H9 (cell line): ENCODE results near the gene PMM2. TPM values are rescaled to one million over a fixed set of nuclear protein-coding genes. Genes with fewer than 3 reads are reported as not detected.
A peak's percentile ranks its signal among the peaks of the same experiment; 100 is the strongest.

ENCODE experiments used
- DNase-seq: peaks from one replicate; pipeline ENCODE4 v3.0.0-alpha.2; 2017
- H2AFZ ChIP-seq: one replicate; pipeline ENCODE4 v1.6.1; 2013; ENCODE audit warnings: mild to moderate bottlenecking, low read length, control low read depth, moderate library complexity
- H2AK5ac ChIP-seq: 2 replicates; pipeline ENCODE4 v1.6.1; 2013; ENCODE audit warnings: low read length, control low read depth, mixed read lengths; ENCODE audit not compliant: insufficient read length
- H2BK120ac ChIP-seq: one replicate; pipeline ENCODE4 v1.6.1; 2013; ENCODE audit warnings: low read depth, mild to moderate bottlenecking, low read length, control low read depth, inconsistent platforms; ENCODE audit not compliant: poor library complexity, severe bottlenecking
- H2BK12ac ChIP-seq: 2 replicates; pipeline ENCODE4 v1.6.1; 2013; ENCODE audit warnings: low read length, control low read depth, mixed read lengths, low read depth; ENCODE audit not compliant: insufficient read length
- H2BK15ac ChIP-seq: 2 replicates; pipeline ENCODE4 v1.6.1; 2013; ENCODE audit warnings: low read depth, low read length, control low read depth
- H2BK20ac ChIP-seq: one replicate; pipeline ENCODE4 v1.6.1; 2013; ENCODE audit warnings: low read depth, mild to moderate bottlenecking, low read length, control low read depth, inconsistent platforms; ENCODE audit not compliant: poor library complexity, severe bottlenecking
- H2BK5ac ChIP-seq: 2 replicates; pipeline ENCODE4 v1.6.1; 2013; ENCODE audit warnings: low read length, control low read depth, mixed read lengths; ENCODE audit not compliant: insufficient read length
- H3K14ac ChIP-seq: 2 replicates; pipeline ENCODE4 v1.6.1; 2013; ENCODE audit warnings: low read length, control low read depth; ENCODE audit not compliant: insufficient read depth
- H3K18ac ChIP-seq: 2 replicates; pipeline ENCODE4 v1.6.1; 2013; ENCODE audit warnings: low read depth, mild to moderate bottlenecking, mixed read lengths, low read length, control low read depth; ENCODE audit not compliant: insufficient read length
- H3K23ac ChIP-seq: 2 replicates; pipeline ENCODE4 v1.6.1; 2013; ENCODE audit warnings: low read length, control low read depth, mixed read lengths, low read depth; ENCODE audit not compliant: insufficient read length
- H3K23me2 ChIP-seq: 2 replicates; pipeline ENCODE4 v1.6.1; 2013; ENCODE audit warnings: low read depth, mild to moderate bottlenecking, mixed read lengths, low read length, control low read depth; ENCODE audit not compliant: insufficient read length, poor library complexity, severe bottlenecking
- H3K27ac ChIP-seq: 2 replicates; pipeline ENCODE4 v1.5.1; 2013; ENCODE audit warnings: low read length, control low read depth, mixed read lengths, low read depth; ENCODE audit not compliant: insufficient read length
- H3K27me3 ChIP-seq: 2 replicates; pipeline ENCODE4 v1.6.1; 2013; ENCODE audit warnings: low read length, control low read depth, inconsistent platforms; ENCODE audit not compliant: insufficient read depth
- H3K4ac ChIP-seq: 2 replicates; pipeline ENCODE4 v1.6.1; 2013; ENCODE audit warnings: low read depth, mild to moderate bottlenecking, control low read depth, inconsistent platforms, low read length, moderate library complexity
- H3K4me1 ChIP-seq: 2 replicates; pipeline ENCODE4 v1.6.1; 2013; ENCODE audit warnings: low read length, control low read depth, inconsistent platforms; ENCODE audit not compliant: insufficient read depth
- H3K4me2 ChIP-seq: 2 replicates; pipeline ENCODE4 v1.6.1; 2013; ENCODE audit warnings: low read length, control low read depth, mixed read lengths; ENCODE audit not compliant: insufficient read length, insufficient read depth
- H3K56ac ChIP-seq: 2 replicates; pipeline ENCODE4 v1.6.1; 2013; ENCODE audit warnings: low read depth, mild to moderate bottlenecking, mixed read lengths, low read length, control low read depth; ENCODE audit not compliant: insufficient read length
- H3K79me1 ChIP-seq: 2 replicates; pipeline ENCODE4 v1.6.1; 2013; ENCODE audit warnings: low read depth, mild to moderate bottlenecking, moderate library complexity, low read length, control low read depth, inconsistent platforms; ENCODE audit not compliant: insufficient read depth, poor library complexity, severe bottlenecking
- H3K79me2 ChIP-seq: 2 replicates; pipeline ENCODE4 v1.6.1; 2013; ENCODE audit warnings: low read length, control low read depth, inconsistent platforms; ENCODE audit not compliant: insufficient read depth
- H3K9ac ChIP-seq: 2 replicates; pipeline ENCODE4 v1.6.1; 2013; ENCODE audit warnings: low read length, control low read depth, mixed read lengths; ENCODE audit not compliant: insufficient read length; ENCODE audit errors: extremely low read depth
- H3K9me3 ChIP-seq: one replicate; pipeline ENCODE4 v1.6.1; 2013; ENCODE audit warnings: low read depth, low read length, inconsistent platforms; ENCODE audit not compliant: control insufficient read depth
- H3T11ph ChIP-seq: one replicate; pipeline ENCODE4 v1.6.1; 2013; ENCODE audit warnings: mild to moderate bottlenecking, low read length, control low read depth, inconsistent platforms
- H4K20me1 ChIP-seq: one replicate; pipeline ENCODE4 v1.6.1; 2013; ENCODE audit not compliant: control insufficient read depth, insufficient read length, insufficient read depth
- H4K5ac ChIP-seq: 2 replicates; pipeline ENCODE4 v1.6.1; 2013; ENCODE audit warnings: low read depth, mild to moderate bottlenecking, mixed read lengths, low read length, control low read depth; ENCODE audit not compliant: insufficient read length
- H4K8ac ChIP-seq: replicated peaks from 2 replicates; pipeline ENCODE4 v1.6.1; 2013; ENCODE audit warnings: low read length, control low read depth, mixed read lengths, low read depth; ENCODE audit not compliant: insufficient read length
- H4K91ac ChIP-seq: 2 replicates; pipeline ENCODE4 v1.6.1; 2013; ENCODE audit warnings: low read depth, mild to moderate bottlenecking, moderate library complexity, mixed read lengths, low read length, control low read depth; ENCODE audit not compliant: insufficient read length
- H3K27ac Mint-ChIP-seq, 3 experiments: 2 replicates in 2 of 3; 3 replicates in 1 of 3; pipeline ENCODE4 v1.8.0; 2020 to 2021; ENCODE audit warnings: mixed read lengths in 3 of 3, mild to moderate bottlenecking in 1 of 3, moderate library complexity in 1 of 3
- H3K27me3 Mint-ChIP-seq: 2 replicates; pipeline ENCODE4 v1.8.0; 2021; ENCODE audit warnings: low read depth, mild to moderate bottlenecking, moderate library complexity, mixed read lengths
- H3K36me3 Mint-ChIP-seq, 3 experiments: 2 replicates in 2 of 3; 3 replicates in 1 of 3; pipeline ENCODE4 v1.8.0; 2020 to 2021; ENCODE audit warnings: low read depth in 3 of 3, mixed read lengths in 3 of 3; ENCODE audit not compliant: insufficient read depth in 1 of 3
- H3K4me1 Mint-ChIP-seq, 2 experiments: 2 replicates each; pipeline ENCODE4 v1.8.0; 2020; ENCODE audit warnings: mixed read lengths in 2 of 2
- H3K4me3 Mint-ChIP-seq, 2 experiments: 2 replicates in 1 of 2; 3 replicates in 1 of 2; pipeline ENCODE4 v1.8.0; 2020 to 2021; ENCODE audit warnings: mild to moderate bottlenecking in 2 of 2, mixed read lengths in 2 of 2, moderate library complexity in 1 of 2
- H3K9me3 Mint-ChIP-seq, 2 experiments: 2 replicates in 1 of 2; 3 replicates in 1 of 2; pipeline ENCODE4 v1.8.0; 2020; ENCODE audit warnings: mild to moderate bottlenecking in 2 of 2, mixed read lengths in 2 of 2, moderate library complexity in 1 of 2
- CTCF ChIP-seq: fragments of 200-600 bp; sonication (generic); conservative IDR thresholded peaks from 3 replicates; pipeline ENCODE4 v1.8.0; 2021; ENCODE audit warnings: antibody characterized with exemption, mild to moderate bottlenecking
- WGBS: extraction: QIAGEN DNeasy Blood & Tissue Kit; methylation state at CpG from one replicate; pipeline ENCODE4 v1.1.7; 2013; ENCODE audit warnings: missing lambda C conversion rate, low lambda C conversion rate, mixed read lengths; ENCODE audit not compliant: insufficient read length; ENCODE audit errors: extremely low coverage; 5-methylcytosine and 5-hydroxymethylcytosine counted together
- total RNA-seq: library from RNA; stranded (reverse); gene quantifications from 2 replicates; pipeline ENCODE4 v1.2.1, GENCODE V29; 2021

Gene PMM2
- total RNA-seq, 1 experiment from 2014 or later = 82.7 TPM

- Histone ChIP-seq H2BK20ac (no peak overlapping the region), H3K27ac (no peak overlapping the region), H4K5ac (no peak overlapping the region), H3K23me2 (no peaks in the 10 kb centered on the region), H3K4me1 (no peaks in the 10 kb centered on the region), H4K8ac (no peak overlapping the region), H2BK120ac (no peak overlapping the region), H2AK5ac (no peak overlapping the region), H3K18ac (no peak overlapping the region), H3K79me1 (no peaks in the 10 kb centered on the region), H2BK5ac (no peak overlapping the region), H3K56ac (no peak overlapping the region), H3K79me2 (no peaks in the 10 kb centered on the region), H4K91ac (no peak overlapping the region), H3K9me3 (no peaks in the 10 kb centered on the region), H3K4ac (no peak overlapping the region), H2BK15ac (no peak overlapping the region), H3K9ac (no peak overlapping the region), H3K27me3 (no peaks in the 10 kb centered on the region), H4K20me1 (no peaks in the 10 kb centered on the region), H2AFZ (no peak overlapping the region), H3K14ac (no peak overlapping the region), H3T11ph (no peak overlapping the region), H2BK12ac (no peak overlapping the region), H3K23ac (no peak overlapping the region), H3K4me2 (no peak overlapping the region)
- no peak for TF ChIP-seq CTCF
- H3K36me3 Mint-ChIP-seq = peaks cover 62 to 81% (median 70%) of the 10 kb centered on the region in 3 experiments
- no peaks in the 10 kb centered on the region for H3K9me3 Mint-ChIP-seq
- H3K27me3 Mint-ChIP-seq = no peaks in the 10 kb centered on the region
- peak overlapping the region; percentile 16 to 61 (median 30); a peak in 3 of 7 replicates for H3K27ac Mint-ChIP-seq
- DNase-seq = no peak
- WGBS = no CpG with 5 or more reads among the region's 3 CpGs
- H3K4me1 Mint-ChIP-seq = peaks cover 15 to 21% of the 10 kb centered on the region in 2 experiments
- H3K4me3 Mint-ChIP-seq = no peak overlapping the region
These were observed 24.8 kb downstream of the PMM2 start for GRCh38 chr16:8822403-8822802.
